Neural progenitor cell (in vitro differentiated cells): ENCODE results near the gene SERPINE1. TPM values are rescaled to one million over a fixed set of nuclear protein-coding genes. Genes with fewer than 3 reads are reported as not detected.

Experiments
- DNase-seq: peaks from one replicate; pipeline ENCODE4 v3.0.0-alpha.2; 2016; ENCODE audit warnings: low spot score
- H2AFZ ChIP-seq: fragments of 200-600 bp; sonication (generic); replicated peaks from 2 replicates; pipeline ENCODE4 v1.6.1; 2016; ENCODE audit warnings: antibody characterized with exemption
- H3F3A ChIP-seq: fragments of 200-600 bp; sonication (generic); 2 replicates; pipeline ENCODE4 v1.6.1; 2016; ENCODE audit warnings: antibody characterized with exemption, low read depth
- H3K27ac ChIP-seq: fragments of 200-600 bp; sonication (generic); 2 replicates; pipeline ENCODE4 v1.5.1; 2016; ENCODE audit warnings: mild to moderate bottlenecking
- H3K27me3 ChIP-seq: fragments of 200-600 bp; sonication (generic); 2 replicates; pipeline ENCODE4 v1.6.1; 2016; ENCODE audit warnings: mild to moderate bottlenecking, moderate library complexity
- H3K36me3 ChIP-seq: fragments of 200-600 bp; sonication (generic); 2 replicates; pipeline ENCODE4 v1.5.1; 2016
- H3K4me1 ChIP-seq: fragments of 200-600 bp; sonication (generic); 2 replicates; pipeline ENCODE4 v1.6.1; 2016; ENCODE audit warnings: mixed run types
- H3K4me2 ChIP-seq: fragments of 200-600 bp; sonication (generic); 2 replicates; pipeline ENCODE4 v1.6.1; 2016
- H3K4me3 ChIP-seq: fragments of 200-600 bp; sonication (generic); 2 replicates; pipeline ENCODE4 v1.5.1; 2016
- H3K79me2 ChIP-seq: fragments of 200-600 bp; sonication (generic); 2 replicates; pipeline ENCODE4 v1.6.1; 2016; ENCODE audit warnings: low read depth
- H3K9ac ChIP-seq: fragments of 200-600 bp; sonication (generic); 2 replicates; pipeline ENCODE4 v1.6.1; 2016
- H3K9me3 ChIP-seq: fragments of 200-600 bp; sonication (generic); 2 replicates; pipeline ENCODE4 v1.5.1; 2016; ENCODE audit warnings: low read depth
- H4K20me1 ChIP-seq: fragments of 200-600 bp; sonication (generic); 2 replicates; pipeline ENCODE4 v1.6.1; 2016; ENCODE audit warnings: low read depth
- H3K27ac Mint-ChIP-seq: 3 replicates; pipeline ENCODE4 v1.8.0; 2021; ENCODE audit warnings: mixed read lengths
- H3K27me3 Mint-ChIP-seq: 2 replicates; pipeline ENCODE4 v1.8.0; 2022; ENCODE audit warnings: low read depth, mild to moderate bottlenecking, inconsistent platforms, moderate library complexity, mixed read lengths; ENCODE audit not compliant: insufficient read depth
- H3K36me3 Mint-ChIP-seq: 3 replicates; pipeline ENCODE4 v1.8.0; 2021; ENCODE audit warnings: mixed read lengths
- H3K4me1 Mint-ChIP-seq: 3 replicates; pipeline ENCODE4 v1.8.0; 2021; ENCODE audit warnings: mixed read lengths
- H3K4me3 Mint-ChIP-seq: 3 replicates; pipeline ENCODE4 v1.8.0; 2021; ENCODE audit warnings: mild to moderate bottlenecking, moderate library complexity, mixed read lengths
- H3K9me3 Mint-ChIP-seq: 3 replicates; pipeline ENCODE4 v1.8.0; 2020; ENCODE audit warnings: mixed read lengths
- CTCF ChIP-seq: fragments of 200-600 bp; sonication (generic); IDR thresholded peaks from 2 replicates; pipeline ENCODE4 v1.5.1; 2017; ENCODE audit warnings: antibody characterized with exemption, mild to moderate bottlenecking
- EZH2 ChIP-seq: fragments of 200-600 bp; sonication (generic); IDR thresholded peaks from 2 replicates; pipeline ENCODE4 v1.6.1; 2017; ENCODE audit warnings: antibody characterized with exemption, mild to moderate bottlenecking, moderate library complexity
- EZH2phosphoT487 ChIP-seq: fragments of 200-600 bp; sonication (generic); IDR thresholded peaks from 2 replicates; pipeline ENCODE4 v1.6.1; 2017; ENCODE audit warnings: antibody characterized with exemption
- total RNA-seq: library from RNA; depleted of rRNA; stranded (reverse); fragments of >200 nt; gene quantifications from 2 replicates; pipeline ENCODE4 v1.2.3, GENCODE V29; 2015; ENCODE audit warnings: low replicate concordance

The SERPINE1 gene
- total RNA-seq, 1 donor from 2014 or later, result not detected

GRCh38 chr7:101159696-101160674, 33.1 kb downstream of the SERPINE1 start:
- Mint-ChIP-seq H3K4me1 (peaks cover 31% of the 10 kb centered on the region), H3K27ac (no peak overlapping the region)
- DNase-seq, result no peak

GRCh38 chr7:101160910-101161309, 34.0 kb downstream of the SERPINE1 start:
- peaks cover 26% of the 10 kb centered on the region for H3K27me3 Mint-ChIP-seq
- H3K27ac Mint-ChIP-seq, result no peak overlapping the region
- Histone ChIP-seq H3K79me2 (no peaks in the 10 kb centered on the region), H3K27me3 (peaks cover 52% of the 10 kb centered on the region), H3K4me1 (peaks cover 26% of the 10 kb centered on the region), H3K36me3 (no peaks in the 10 kb centered on the region), H3K4me3 (no peak overlapping the region), H2AFZ (no peak overlapping the region), H4K20me1 (peaks cover 42% of the 10 kb centered on the region), H3K27ac (no peak overlapping the region), H3K9ac (no peak overlapping the region), H3F3A (peaks cover 37% of the 10 kb centered on the region), H3K9me3 (no peaks in the 10 kb centered on the region), H3K4me2 (no peak overlapping the region)
- DNase-seq, result no peak
- H3K9me3 Mint-ChIP-seq, result no peaks in the 10 kb centered on the region
- H3K4me1 Mint-ChIP-seq, result peaks cover 31% of the 10 kb centered on the region
- H3K4me3 Mint-ChIP-seq, result no peak overlapping the region
- no peak for TF ChIP-seq EZH2phosphoT487
- no peak for TF ChIP-seq EZH2
- TF ChIP-seq CTCF, result no peak
- H3K36me3 Mint-ChIP-seq, result peaks cover 12% of the 10 kb centered on the region

More at GRCh38 chr7:101159696-101160674, 33.1 kb downstream of the SERPINE1 start:
- peaks cover 34% of the 10 kb centered on the region for H3F3A ChIP-seq
- H3K27me3 ChIP-seq, result peaks cover 43% of the 10 kb centered on the region
- Mint-ChIP-seq H3K36me3 (peaks cover 12% of the 10 kb centered on the region), H3K4me3 (no peak overlapping the region), H3K27me3 (peaks cover 20% of the 10 kb centered on the region), H3K9me3 (no peaks in the 10 kb centered on the region)
- no peak for TF ChIP-seq CTCF
- no peak for TF ChIP-seq EZH2
- no peak for TF ChIP-seq EZH2phosphoT487
- H2AFZ ChIP-seq, result no peak overlapping the region
- H3K9me3 ChIP-seq, result no peaks in the 10 kb centered on the region
- no peak overlapping the region for H3K27ac ChIP-seq
- peaks cover 35% of the 10 kb centered on the region for H4K20me1 ChIP-seq
- no peaks in the 10 kb centered on the region for H3K36me3 ChIP-seq
- H3K4me1 ChIP-seq, result peaks cover 30% of the 10 kb centered on the region
- no peak overlapping the region for H3K4me3 ChIP-seq
- H3K9ac ChIP-seq, result no peak overlapping the region
- H3K4me2 ChIP-seq, result no peak overlapping the region
- H3K79me2 ChIP-seq, result peaks cover 8% of the 10 kb centered on the region

- H4K20me1 ChIP-seq, result peaks cover 48% of the 10 kb centered on the region
- peak; percentile 46 for DNase-seq
- Mint-ChIP-seq H3K27ac (no peak overlapping the region), H3K27me3 (peaks cover 33% of the 10 kb centered on the region), H3K4me3 (peak overlapping the region; percentile 81), H3K36me3 (peaks cover 11% of the 10 kb centered on the region), H3K4me1 (peaks cover 33% of the 10 kb centered on the region), H3K9me3 (no peaks in the 10 kb centered on the region)
- peak overlapping the region; percentile 84 for H3K4me2 ChIP-seq
- no peaks in the 10 kb centered on the region for H3K36me3 ChIP-seq
- peaks cover 62% of the 10 kb centered on the region for H3K27me3 ChIP-seq
- H3K27ac ChIP-seq, result no peak overlapping the region
- peaks cover 32% of the 10 kb centered on the region for H3K4me1 ChIP-seq
- peaks cover 36% of the 10 kb centered on the region for H3F3A ChIP-seq
- no peaks in the 10 kb centered on the region for H3K79me2 ChIP-seq
- no peak overlapping the region for H2AFZ ChIP-seq
- TF ChIP-seq CTCF (no peak), EZH2phosphoT487 (no peak), EZH2 (no peak)
- H3K9me3 ChIP-seq, result no peaks in the 10 kb centered on the region
- no peak overlapping the region for H3K9ac ChIP-seq
- H3K4me3 ChIP-seq, result peak overlapping the region; percentile 51
Observed at GRCh38 chr7:101161692-101162471, 35.0 kb downstream of the SERPINE1 start.
